PC-9 (cell line): ENCODE measurements around the gene FRMD4B.

Source experiments
- CTCF ChIP-seq: fragments of 200-600 bp; sonication (generic); conservative IDR thresholded peaks from 2 replicates; pipeline ENCODE4 v1.6.1; 2017; ENCODE audit warnings: mixed run types, antibody characterized with exemption, mild to moderate bottlenecking, moderate library complexity
- EZH2 ChIP-seq: fragments of 200-600 bp; sonication (generic); IDR thresholded peaks from 2 replicates; pipeline ENCODE4 v1.8.0; 2017; ENCODE audit warnings: antibody characterized with exemption, low read depth

- TF ChIP-seq CTCF (no peak), EZH2 (no peak)
Observed at GRCh38 chr3:69235882-69236281, 150.0 kb downstream of the FRMD4B start.
